ENCODE measurements around the gene NRIP1.

NRIP1 gene

GRCh38 chr21:14989359-14989758 lies 75.4 kb downstream of the NRIP1 start:
- FAIRE-seq (no peak), DNase-seq (ENCODE audit: insufficient read length, low spot score) (no peak)
- no peak for TF ChIP-seq CTCF (IDR thresholded peaks at IDR 0.05; ENCODE audit: insufficient read depth, missing control alignments)

GRCh38 chr21:14988760-14989159 lies 76.0 kb downstream of the NRIP1 start:
- DNase-seq (ENCODE audit: insufficient read length, low spot score) (no peak), FAIRE-seq (no peak)
- TF ChIP-seq CTCF (IDR thresholded peaks at IDR 0.05; ENCODE audit: insufficient read depth, missing control alignments) = no peak

GRCh38 chr21:14987370-14988170 lies 77.2 kb downstream of the NRIP1 start:
- no peak for TF ChIP-seq CTCF (IDR thresholded peaks at IDR 0.05; ENCODE audit: insufficient read depth, missing control alignments)
- FAIRE-seq (peak; percentile 68), DNase-seq (ENCODE audit: insufficient read length, low spot score) (no peak)

GRCh38 chr21:14985306-14985705 lies 79.5 kb downstream of the NRIP1 start:
- DNase-seq (ENCODE audit: insufficient read length, low spot score) = no peak
- no peak for FAIRE-seq
- no peak for TF ChIP-seq CTCF (IDR thresholded peaks at IDR 0.05; ENCODE audit: insufficient read depth, missing control alignments)

- no peak for TF ChIP-seq CTCF (IDR thresholded peaks at IDR 0.05; ENCODE audit: insufficient read depth, missing control alignments)
- DNase-seq (ENCODE audit: insufficient read length, low spot score) (no peak), FAIRE-seq (no peak)
Observed at GRCh38 chr21:14982336-14982735, 82.5 kb downstream of the NRIP1 start.

GRCh38 chr21:14981246-14981645 lies 83.6 kb downstream of the NRIP1 start:
- DNase-seq (ENCODE audit: insufficient read length, low spot score) (no peak), FAIRE-seq (no peak)
- no peak for TF ChIP-seq CTCF (IDR thresholded peaks at IDR 0.05; ENCODE audit: insufficient read depth, missing control alignments)

- TF ChIP-seq CTCF (IDR thresholded peaks at IDR 0.05; ENCODE audit: insufficient read depth, missing control alignments) = no peak
- no peak for FAIRE-seq
- no peak for DNase-seq (ENCODE audit: insufficient read length, low spot score)
Observed at GRCh38 chr21:14979264-14979663, 85.5 kb downstream of the NRIP1 start.
